HG03469 (cell line): ENCODE data around the gene SLC44A3.

Experiments used
- ATAC-seq: cut with Tn5 transposase; IDR thresholded peaks from one replicate; pipeline ENCODE4 v1.9.1; 2021; ENCODE audit warnings: mild to moderate bottlenecking, moderate library complexity, moderate number of reproducible peaks; ENCODE audit not compliant: unreplicated experiment

Gene SLC44A3

GRCh38 chr1:94871031-94871430 lies 50.9 kb downstream of the SLC44A3 start:
- ATAC-seq, result no peak

- ATAC-seq, result no peak
Measured at GRCh38 chr1:94872771-94873495, 52.8 kb downstream of the SLC44A3 start.

GRCh38 chr1:94873520-94874351 lies 53.6 kb downstream of the SLC44A3 start:
- ATAC-seq, result peak; percentile 64

DNA sequence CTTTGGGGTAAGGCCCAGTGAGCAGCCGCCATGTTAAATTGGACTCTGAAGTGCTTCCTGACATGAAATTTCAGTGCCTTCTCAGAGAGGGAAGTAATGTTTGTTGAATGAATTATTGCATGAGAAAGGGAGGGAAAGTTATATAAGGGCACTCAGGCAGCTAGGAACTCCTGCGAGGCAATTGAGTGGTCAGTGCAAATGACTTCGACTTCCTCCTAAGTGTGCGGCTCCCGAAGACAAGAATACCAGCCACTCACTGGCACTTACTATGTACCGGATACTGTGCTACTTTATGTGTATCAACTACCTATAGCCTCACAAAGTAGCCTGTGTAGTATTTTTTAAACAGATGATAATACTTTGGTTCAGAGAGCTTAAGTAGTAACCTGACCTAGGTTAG lies 54.3 kb downstream of the SLC44A3 start:
- no peak for ATAC-seq

DNA sequence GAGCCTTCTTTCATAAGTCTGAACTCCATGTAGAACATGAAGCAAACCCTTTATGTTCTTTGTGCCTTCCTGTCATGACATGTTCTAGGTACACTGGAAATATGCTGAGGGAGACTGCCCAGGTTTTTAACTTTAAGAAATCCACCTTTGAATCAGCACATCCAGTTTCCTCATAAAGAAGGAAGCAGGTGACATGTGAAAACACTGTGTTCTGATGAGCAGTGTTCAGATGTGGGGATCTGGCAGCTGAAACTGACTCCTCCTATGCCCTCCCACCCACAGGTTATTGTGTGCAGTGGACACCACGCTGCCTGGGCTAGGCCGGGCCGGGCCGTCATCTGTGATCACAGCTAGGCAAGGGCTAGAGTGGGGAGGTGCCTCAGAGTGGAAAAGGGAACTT lies 55.6 kb downstream of the SLC44A3 start:
- no peak for ATAC-seq

DNA sequence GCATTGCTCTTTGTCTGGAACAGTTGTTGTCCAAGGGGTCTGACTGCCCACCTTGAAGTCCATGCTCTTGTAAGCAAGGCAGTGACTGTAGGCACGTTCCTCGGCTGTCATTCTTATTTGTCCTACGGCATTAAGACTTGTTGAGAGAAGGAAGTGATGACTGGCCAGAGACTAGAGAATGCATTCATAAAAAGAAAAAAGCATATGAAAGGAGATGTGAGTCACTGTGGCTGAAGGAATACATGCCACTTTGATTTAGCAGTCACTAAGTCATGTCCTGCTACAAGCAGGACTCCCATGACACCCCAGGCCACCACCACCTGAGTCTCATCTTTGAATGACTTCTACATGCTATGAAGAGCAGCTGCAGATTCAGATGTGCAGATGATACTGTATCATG lies 56.2 kb downstream of the SLC44A3 start:
- no peak for ATAC-seq

DNA sequence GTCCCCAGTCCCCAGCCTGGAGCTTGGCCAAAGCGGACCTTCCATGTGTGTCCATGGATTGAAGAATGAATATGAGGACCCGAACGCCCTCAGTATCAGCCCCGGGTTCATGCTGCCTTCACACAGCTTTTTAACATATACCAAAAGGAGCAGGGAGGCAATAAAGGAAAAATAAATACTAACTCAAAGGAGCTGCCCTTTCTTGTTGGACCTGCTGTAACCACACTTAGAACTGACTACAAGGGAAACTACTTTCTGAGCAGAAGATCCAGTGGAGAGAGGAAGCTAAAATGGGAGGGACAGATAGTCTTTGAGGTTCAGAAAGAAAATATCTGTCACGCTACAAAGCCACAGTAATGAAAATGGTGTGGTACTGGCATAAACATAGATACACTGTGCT lies 58.2 kb downstream of the SLC44A3 start:
- no peak for ATAC-seq

DNA sequence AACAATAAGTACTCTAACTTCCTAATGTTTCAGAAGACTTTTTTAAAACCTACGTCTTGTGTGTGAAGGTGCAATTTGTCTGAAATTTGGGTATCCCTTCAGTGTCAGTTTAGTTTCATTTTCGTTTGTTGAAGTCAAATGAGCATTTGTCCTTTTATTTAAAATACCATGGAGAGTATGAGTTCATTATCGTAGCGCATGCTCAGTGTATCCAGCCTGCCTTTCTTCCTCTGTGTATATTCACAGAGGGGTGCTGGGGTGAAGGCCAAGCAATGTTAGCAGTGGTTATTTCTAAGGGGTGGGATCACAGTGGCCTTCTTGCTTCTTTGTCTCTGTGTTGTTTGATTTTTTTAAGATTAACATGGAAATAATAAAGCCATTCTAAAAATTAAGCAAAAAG lies 63.5 kb downstream of the SLC44A3 start:
- ATAC-seq, result no peak

DNA sequence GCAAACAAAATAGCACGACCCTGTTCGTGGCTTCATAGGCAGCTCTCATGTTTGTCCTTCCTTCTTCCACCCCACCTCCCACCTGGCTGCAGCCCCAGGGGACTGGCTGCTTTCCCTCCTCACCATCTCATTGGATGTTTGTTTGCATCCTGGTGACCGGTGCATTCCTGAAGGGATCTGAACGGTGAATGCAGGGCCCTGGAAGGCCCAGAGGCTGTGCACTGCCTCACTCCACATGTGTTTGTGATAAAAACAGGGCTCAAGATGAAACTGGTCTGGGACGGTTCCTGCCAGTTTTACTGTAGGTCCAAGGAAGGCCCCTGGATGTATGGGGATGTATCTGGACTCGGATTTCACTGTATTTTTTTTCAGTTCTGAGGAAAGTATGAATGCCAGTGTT lies 63.9 kb downstream of the SLC44A3 start:
- ATAC-seq, result no peak

GRCh38 chr1:94884507-94884906 lies 64.3 kb downstream of the SLC44A3 start:
- no peak for ATAC-seq

- no peak for ATAC-seq
Measured at GRCh38 chr1:94886361-94886760, 66.2 kb downstream of the SLC44A3 start.

DNA sequence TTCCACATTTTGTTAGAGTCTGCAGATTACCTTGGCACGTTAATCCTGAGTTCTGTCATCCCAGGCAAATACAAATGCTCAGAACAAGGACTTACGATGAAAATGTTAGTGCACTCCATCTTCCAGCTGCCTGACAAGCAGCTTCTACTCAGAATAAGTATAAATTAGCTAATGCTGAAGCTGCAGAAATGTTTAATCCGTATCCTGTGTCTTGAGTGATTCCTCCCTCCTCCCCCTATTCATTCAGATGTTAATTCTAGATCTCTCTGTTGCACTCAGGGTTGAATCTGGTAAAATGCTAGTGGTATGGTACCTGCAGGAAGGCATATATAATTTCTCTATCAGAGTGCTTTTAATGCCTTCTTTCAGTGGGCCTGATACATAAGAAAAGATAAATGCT lies 66.9 kb downstream of the SLC44A3 start:
- no peak for ATAC-seq

GRCh38 chr1:94887603-94888171 lies 67.5 kb downstream of the SLC44A3 start:
- no peak for ATAC-seq

GRCh38 chr1:94888201-94888600 lies 68.0 kb downstream of the SLC44A3 start:
- ATAC-seq, result no peak

- no peak for ATAC-seq
Measured at GRCh38 chr1:94892604-94893254, 72.6 kb downstream of the SLC44A3 start.

DNA sequence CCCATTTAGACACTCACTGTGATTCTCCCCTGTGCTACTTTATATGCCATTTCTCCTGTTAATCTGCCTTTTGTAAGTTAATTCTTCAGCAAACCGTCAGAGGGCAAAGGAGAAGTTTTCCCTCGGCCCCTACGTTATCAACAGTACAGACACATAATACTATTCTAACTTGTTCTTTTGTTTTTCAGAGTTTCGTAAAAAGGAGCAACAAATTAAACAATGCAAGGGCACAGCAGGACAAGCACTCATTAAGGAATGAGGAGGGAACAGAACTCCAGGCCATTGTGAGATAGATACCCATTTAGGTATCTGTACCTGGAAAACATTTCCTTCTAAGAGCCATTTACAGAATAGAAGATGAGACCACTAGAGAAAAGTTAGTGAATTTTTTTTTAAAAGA lies 74.5 kb downstream of the SLC44A3 start:
- ATAC-seq, result no peak

DNA sequence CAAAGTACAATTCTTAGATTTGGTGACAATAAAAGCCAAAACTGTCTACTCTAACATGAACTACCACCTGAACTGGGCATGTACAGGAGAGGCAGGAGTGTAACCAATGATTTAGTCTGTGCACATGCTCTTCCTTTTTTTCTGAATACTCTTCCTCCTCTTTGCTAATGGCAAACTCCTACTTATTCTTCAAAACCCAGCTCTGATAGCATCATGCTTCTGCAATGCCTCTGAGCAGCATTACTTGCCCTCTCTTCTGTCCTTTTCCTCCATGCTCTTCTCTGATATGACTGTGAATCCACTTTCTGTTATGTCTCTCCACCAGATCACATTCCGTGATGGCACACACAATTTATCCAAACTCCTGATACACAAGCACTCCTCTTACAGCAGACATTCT lies 75.4 kb downstream of the SLC44A3 start:
- no peak for ATAC-seq

- ATAC-seq, result no peak
Measured at GRCh38 chr1:94898491-94899385, 78.6 kb downstream of the SLC44A3 start.

GRCh38 chr1:94899756-94900155 lies 79.6 kb downstream of the SLC44A3 start:
- ATAC-seq, result no peak

GRCh38 chr1:94901841-94902240 lies 81.7 kb downstream of the SLC44A3 start:
- ATAC-seq, result no peak
